ENCODE results near the gene VIM. TPM values are rescaled to one million over a fixed set of nuclear protein-coding genes. Genes with fewer than 3 reads are reported as not detected.

Gene VIM
- total RNA-seq, 2 donors from 2014 or later: 293 to 1,683 TPM

DNA sequence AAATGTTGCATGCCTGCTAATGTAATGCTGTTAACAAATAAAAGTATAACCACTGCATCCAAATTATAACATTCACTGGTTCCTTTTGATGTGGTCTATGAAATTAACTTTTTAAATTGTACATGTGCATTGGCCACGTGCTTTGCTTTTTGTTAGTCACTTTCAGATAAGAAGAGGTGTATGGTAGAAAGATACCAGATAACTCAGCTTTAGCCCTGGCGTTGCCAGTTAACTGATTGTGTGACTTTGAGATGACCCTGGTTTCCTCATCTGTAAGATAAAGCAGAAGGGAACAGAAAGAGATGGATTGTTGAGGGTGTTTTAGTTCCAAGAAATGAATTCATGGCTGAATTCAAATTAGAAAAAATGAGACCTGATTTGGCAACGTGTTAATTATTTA lies 24.6 kb upstream of the VIM start:
- Histone ChIP-seq H3K36me3 (no peaks in the 10 kb centered on the region), H3K4me1 (replicated peaks) (no peaks in the 10 kb centered on the region), H3K27me3 (replicated peaks; ENCODE audit: insufficient read depth) (no peaks in the 10 kb centered on the region), H3K9me3 (no peaks in the 10 kb centered on the region), H3K4me3 (no peak overlapping the region), H3K27ac (no peak overlapping the region)
- 41% methylated on average over 3 of the region's 3 CpGs for WGBS
- intact Hi-C loops (cut with DNase I): no loop called here
- TF ChIP-seq POLR2AphosphoS5 (IDR thresholded peaks at IDR 0.05): no peak
- TF ChIP-seq, protein P1, sequence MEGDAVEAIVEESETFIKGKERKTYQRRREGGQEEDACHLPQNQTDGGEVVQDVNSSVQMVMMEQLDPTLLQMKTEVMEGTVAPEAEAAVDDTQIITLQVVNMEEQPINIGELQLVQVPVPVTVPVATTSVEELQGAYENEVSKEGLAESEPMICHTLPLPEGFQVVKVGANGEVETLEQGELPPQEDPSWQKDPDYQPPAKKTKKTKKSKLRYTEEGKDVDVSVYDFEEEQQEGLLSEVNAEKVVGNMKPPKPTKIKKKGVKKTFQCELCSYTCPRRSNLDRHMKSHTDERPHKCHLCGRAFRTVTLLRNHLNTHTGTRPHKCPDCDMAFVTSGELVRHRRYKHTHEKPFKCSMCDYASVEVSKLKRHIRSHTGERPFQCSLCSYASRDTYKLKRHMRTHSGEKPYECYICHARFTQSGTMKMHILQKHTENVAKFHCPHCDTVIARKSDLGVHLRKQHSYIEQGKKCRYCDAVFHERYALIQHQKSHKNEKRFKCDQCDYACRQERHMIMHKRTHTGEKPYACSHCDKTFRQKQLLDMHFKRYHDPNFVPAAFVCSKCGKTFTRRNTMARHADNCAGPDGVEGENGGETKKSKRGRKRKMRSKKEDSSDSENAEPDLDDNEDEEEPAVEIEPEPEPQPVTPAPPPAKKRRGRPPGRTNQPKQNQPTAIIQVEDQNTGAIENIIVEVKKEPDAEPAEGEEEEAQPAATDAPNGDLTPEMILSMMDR (IDR thresholded peaks at IDR 0.05): no peak
- TF ChIP-seq POLR2A (IDR thresholded peaks at IDR 0.05): no peak
- no peak for DNase-seq (ENCODE audit: low spot score)

DNA sequence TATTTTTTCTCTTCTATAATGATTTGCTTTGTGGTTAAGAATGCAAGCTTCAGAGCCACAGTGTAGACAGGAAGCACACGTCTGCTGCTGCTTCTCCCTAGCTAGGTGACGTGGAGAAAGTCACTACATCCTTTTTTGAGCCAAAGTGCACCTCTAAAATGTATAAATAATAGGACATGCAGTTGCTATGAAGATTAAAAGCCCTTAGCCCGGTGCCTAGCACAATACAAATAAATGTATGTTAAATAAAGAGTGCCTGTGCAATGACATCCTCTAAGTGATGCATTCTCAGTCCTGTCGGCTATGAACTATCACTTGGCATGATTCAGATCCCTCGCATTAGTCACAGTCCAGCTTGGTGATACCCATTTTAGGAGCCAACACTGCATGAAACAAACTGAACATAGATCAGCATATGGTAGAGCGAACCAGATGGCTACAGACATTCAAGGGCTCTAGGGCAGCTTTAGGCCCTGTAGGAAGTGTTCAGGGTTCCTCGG lies 21.8 kb upstream of the VIM start:
- TF ChIP-seq, protein P1 (IDR thresholded peaks at IDR 0.05): no peak
- 74% methylated on average over 7 of the region's 7 CpGs for WGBS
- H3K27me3 ChIP-seq (replicated peaks; ENCODE audit: insufficient read depth): no peaks in the 10 kb centered on the region
- intact Hi-C loops (cut with DNase I): no loop called here
- no peaks in the 10 kb centered on the region for H3K36me3 ChIP-seq
- H3K27ac ChIP-seq: no peak overlapping the region
- no peaks in the 10 kb centered on the region for H3K9me3 ChIP-seq
- H3K4me1 ChIP-seq (replicated peaks): no peaks in the 10 kb centered on the region
- DNase-seq (ENCODE audit: low spot score): no peak
- no peak overlapping the region for H3K4me3 ChIP-seq

DNA sequence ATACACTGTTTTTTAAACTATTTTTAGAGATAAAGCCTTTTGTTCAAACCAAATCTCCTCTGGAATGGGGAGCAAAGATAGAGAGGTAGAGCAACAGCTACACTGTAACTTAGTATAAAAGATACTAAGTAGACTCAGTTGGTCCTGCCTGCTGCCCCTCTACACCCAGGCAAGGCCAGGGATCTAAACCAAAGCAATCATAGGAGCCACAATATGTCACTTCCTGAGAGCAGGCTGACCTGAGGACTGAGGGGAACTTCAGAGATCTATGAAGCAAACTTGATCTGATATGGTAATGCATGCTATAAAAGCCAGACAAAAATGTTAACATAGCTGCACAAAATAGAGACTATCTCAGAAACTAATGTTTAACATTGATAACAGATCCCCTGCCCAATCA lies 19.6 kb upstream of the VIM start:
- Histone ChIP-seq H3K36me3 (no peaks in the 10 kb centered on the region), H3K9me3 (no peaks in the 10 kb centered on the region), H3K27ac (no peak overlapping the region), H3K4me3 (no peak overlapping the region), H3K27me3 (replicated peaks; ENCODE audit: insufficient read depth) (no peaks in the 10 kb centered on the region), H3K4me1 (replicated peaks) (no peaks in the 10 kb centered on the region)
- intact Hi-C loops (cut with DNase I): no loop called here
- no peak for DNase-seq (ENCODE audit: low spot score)
- TF ChIP-seq, protein P1 (IDR thresholded peaks at IDR 0.05): no peak

DNA sequence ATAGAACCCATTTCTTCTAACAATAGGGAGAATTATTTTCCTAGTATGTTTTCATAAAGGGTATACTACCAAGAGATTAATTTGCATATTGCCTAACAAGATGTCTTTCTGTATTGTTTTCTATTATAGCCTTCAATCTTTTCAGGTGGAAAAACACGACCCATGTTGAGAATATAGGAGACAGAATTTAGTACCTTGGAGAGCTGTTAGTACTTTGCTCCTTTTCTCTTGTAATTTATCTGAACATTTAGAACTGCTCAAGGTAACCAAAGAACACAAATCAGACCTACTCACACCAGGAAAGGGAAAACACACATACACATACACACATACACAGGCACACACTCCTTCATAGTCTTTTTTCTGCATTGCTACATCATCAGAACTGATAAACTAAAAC lies 18.7 kb upstream of the VIM start:
- Histone ChIP-seq H3K4me1 (replicated peaks) (no peaks in the 10 kb centered on the region), H3K4me3 (no peak overlapping the region)
- WGBS: 62% methylated on average over 1 of the region's 1 CpG

DNA sequence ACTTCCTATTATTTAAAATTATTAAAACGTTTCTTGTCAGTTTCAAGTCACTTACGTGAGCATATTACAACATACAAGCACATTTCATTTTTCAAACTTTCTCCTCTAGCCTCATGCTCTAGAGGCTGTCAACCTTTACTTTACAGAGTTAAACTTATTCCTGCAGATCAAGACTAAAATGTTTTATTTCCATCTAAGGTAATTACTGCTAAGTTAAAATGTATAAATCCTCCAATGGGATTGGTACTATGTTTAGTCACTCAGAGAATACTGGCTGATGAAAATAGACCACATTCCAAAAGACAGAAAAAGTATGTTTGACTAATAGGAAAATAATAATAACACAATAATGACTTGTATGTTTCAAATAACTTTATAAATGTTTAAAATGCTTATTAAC lies 18.2 kb upstream of the VIM start:
- Histone ChIP-seq H3K9me3 (no peaks in the 10 kb centered on the region), H3K4me3 (no peak overlapping the region), H3K36me3 (no peaks in the 10 kb centered on the region), H3K4me1 (replicated peaks) (no peaks in the 10 kb centered on the region), H3K27me3 (replicated peaks; ENCODE audit: insufficient read depth) (no peaks in the 10 kb centered on the region), H3K27ac (no peak overlapping the region)
- TF ChIP-seq, protein P1 (IDR thresholded peaks at IDR 0.05): no peak
- TF ChIP-seq POLR2A (IDR thresholded peaks at IDR 0.05): no peak
- no peak for TF ChIP-seq POLR2AphosphoS5 (IDR thresholded peaks at IDR 0.05)
- WGBS: 86% methylated on average over 2 of the region's 2 CpGs
- intact Hi-C loops (cut with DNase I): no loop called here
- DNase-seq (ENCODE audit: low spot score): no peak

More for the DNA sequence above, 18.7 kb upstream of the VIM start:
- no peak for DNase-seq (ENCODE audit: low spot score)
- H3K9me3 ChIP-seq: no peaks in the 10 kb centered on the region
- H3K36me3 ChIP-seq: no peaks in the 10 kb centered on the region
- no peaks in the 10 kb centered on the region for H3K27me3 ChIP-seq (replicated peaks; ENCODE audit: insufficient read depth)
- intact Hi-C loops (cut with DNase I): no loop called here
- H3K27ac ChIP-seq: no peak overlapping the region
- TF ChIP-seq POLR2A (IDR thresholded peaks at IDR 0.05): no peak
- no peak for TF ChIP-seq POLR2AphosphoS5 (IDR thresholded peaks at IDR 0.05)
- TF ChIP-seq, protein P1 (IDR thresholded peaks at IDR 0.05): no peak
